Neural crest cell (in vitro differentiated cells): ENCODE measurements around the gene SEMA4A. TPM values are rescaled to one million over a fixed set of nuclear protein-coding genes. Genes with fewer than 3 reads are reported as not detected.
"Not testable (repeated sequence)": the region's sequence is repeated elsewhere in the genome, so short reads cannot be mapped to it uniquely, and the experiment has no call there.

Source experiments
- DNase-seq: peaks from one replicate; pipeline ENCODE4 v3.0.0; 2021; ENCODE audit warnings: low read depth, mixed read lengths, low spot score
- H3K27ac Mint-ChIP-seq: one replicate; pipeline ENCODE4 v1.8.0; 2021; ENCODE audit warnings: mild to moderate bottlenecking, mixed read lengths; ENCODE audit not compliant: unreplicated experiment
- H3K27me3 Mint-ChIP-seq: 2 replicates; pipeline ENCODE4 v1.8.0; 2021; ENCODE audit warnings: low read depth, mild to moderate bottlenecking, mixed read lengths
- H3K36me3 Mint-ChIP-seq: 2 replicates; pipeline ENCODE4 v1.8.0; 2021; ENCODE audit warnings: low read depth, mild to moderate bottlenecking, mixed read lengths
- H3K4me1 Mint-ChIP-seq: 2 replicates; pipeline ENCODE4 v1.8.0; 2021; ENCODE audit warnings: mixed read lengths
- H3K4me3 Mint-ChIP-seq: one replicate; pipeline ENCODE4 v1.8.0; 2021; ENCODE audit warnings: mild to moderate bottlenecking, mixed read lengths
- H3K9me3 Mint-ChIP-seq: 2 replicates; pipeline ENCODE4 v1.8.0; 2021; ENCODE audit warnings: mixed read lengths
- total RNA-seq: library from RNA; stranded (reverse); gene quantifications from 2 replicates; pipeline ENCODE4 v1.2.1, GENCODE V29; 2021
- TF ChIP-seq, protein P1 (sequence below): fragments of 200-600 bp; sonication (generic); conservative IDR thresholded peaks from 2 replicates; pipeline ENCODE4 v1.5.0; 2021; ENCODE audit warnings: antibody characterized with exemption, mild to moderate bottlenecking

The SEMA4A gene
- total RNA-seq, 1 donor from 2014 or later = 1.3 TPM

DNA sequence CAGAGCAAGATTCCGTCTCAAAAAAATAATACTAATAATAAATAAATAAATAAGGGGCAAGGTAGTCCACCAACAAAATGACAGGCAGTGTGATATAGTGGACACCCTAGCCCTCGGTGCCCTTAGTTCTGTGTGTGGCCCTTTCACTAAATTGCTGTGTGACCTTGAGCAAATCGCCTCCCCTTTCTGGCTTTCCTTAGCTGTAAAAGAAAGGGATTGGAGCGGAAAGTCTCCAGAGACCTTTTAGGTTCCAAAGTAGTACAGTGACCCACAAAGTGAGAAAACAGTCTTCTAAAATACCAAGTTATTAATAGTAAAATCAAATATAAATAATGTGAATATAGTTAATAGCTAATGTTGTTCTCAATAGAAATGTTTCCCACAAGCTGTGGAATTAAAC lies 31.3 kb upstream of the SEMA4A start:
- no peaks in the 10 kb centered on the region for H3K36me3 Mint-ChIP-seq
- no peak for DNase-seq
- peaks cover 41% of the 10 kb centered on the region for H3K4me1 Mint-ChIP-seq
- no peak overlapping the region for H3K27ac Mint-ChIP-seq
- no peaks in the 10 kb centered on the region for H3K27me3 Mint-ChIP-seq
- no peaks in the 10 kb centered on the region for H3K9me3 Mint-ChIP-seq
- TF ChIP-seq, protein P1, sequence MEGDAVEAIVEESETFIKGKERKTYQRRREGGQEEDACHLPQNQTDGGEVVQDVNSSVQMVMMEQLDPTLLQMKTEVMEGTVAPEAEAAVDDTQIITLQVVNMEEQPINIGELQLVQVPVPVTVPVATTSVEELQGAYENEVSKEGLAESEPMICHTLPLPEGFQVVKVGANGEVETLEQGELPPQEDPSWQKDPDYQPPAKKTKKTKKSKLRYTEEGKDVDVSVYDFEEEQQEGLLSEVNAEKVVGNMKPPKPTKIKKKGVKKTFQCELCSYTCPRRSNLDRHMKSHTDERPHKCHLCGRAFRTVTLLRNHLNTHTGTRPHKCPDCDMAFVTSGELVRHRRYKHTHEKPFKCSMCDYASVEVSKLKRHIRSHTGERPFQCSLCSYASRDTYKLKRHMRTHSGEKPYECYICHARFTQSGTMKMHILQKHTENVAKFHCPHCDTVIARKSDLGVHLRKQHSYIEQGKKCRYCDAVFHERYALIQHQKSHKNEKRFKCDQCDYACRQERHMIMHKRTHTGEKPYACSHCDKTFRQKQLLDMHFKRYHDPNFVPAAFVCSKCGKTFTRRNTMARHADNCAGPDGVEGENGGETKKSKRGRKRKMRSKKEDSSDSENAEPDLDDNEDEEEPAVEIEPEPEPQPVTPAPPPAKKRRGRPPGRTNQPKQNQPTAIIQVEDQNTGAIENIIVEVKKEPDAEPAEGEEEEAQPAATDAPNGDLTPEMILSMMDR = no peak
- no peak overlapping the region for H3K4me3 Mint-ChIP-seq

DNA sequence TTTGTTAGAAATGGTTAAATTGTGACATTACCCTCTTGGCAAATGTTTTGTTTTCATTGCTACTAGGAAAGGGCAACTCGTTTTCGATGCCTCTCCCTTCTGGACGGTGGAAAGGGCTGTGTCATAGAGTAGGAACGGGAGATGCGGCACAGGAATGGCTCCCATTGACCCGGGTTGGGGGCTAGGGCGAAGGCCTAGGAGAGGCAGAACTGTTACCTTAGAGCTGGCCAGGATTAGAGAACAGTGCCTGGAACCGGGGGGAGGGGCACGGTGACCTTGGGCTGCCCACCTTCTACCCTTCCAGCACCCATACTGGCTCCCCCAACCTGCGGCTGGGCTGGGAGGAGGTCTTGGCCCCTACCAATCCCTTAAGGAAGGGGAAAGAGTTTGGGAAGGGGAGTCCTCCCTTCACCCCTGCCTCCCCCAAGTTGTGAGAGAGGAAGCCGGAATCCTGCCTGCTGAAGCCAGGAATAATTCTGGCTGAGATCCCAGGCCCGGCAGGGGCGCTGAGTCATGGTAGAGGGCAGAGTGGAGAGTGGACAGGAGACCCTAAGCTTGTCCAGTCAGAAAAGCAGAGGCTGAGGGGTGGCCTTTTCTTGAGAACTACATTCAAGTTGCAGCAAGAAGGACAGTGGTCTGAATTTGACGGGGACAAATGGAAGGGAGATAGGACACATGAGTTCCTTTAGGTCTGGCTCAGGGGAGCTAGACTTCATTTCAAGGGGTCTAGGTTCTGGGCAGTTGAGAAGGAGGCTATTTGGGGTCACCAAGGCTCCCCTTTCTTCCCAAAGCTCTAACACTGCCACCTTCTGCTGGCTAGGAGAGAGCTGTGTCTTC lies 30.6 kb upstream of the SEMA4A start:
- Mint-ChIP-seq H3K4me3 (peak overlapping the region; percentile 58), H3K4me1 (peaks cover 46% of the 10 kb centered on the region), H3K27ac (peak overlapping the region; percentile 46), H3K36me3 (no peaks in the 10 kb centered on the region), H3K9me3 (no peaks in the 10 kb centered on the region), H3K27me3 (no peaks in the 10 kb centered on the region)
- no peak for DNase-seq
- TF ChIP-seq, protein P1 = no peak

DNA sequence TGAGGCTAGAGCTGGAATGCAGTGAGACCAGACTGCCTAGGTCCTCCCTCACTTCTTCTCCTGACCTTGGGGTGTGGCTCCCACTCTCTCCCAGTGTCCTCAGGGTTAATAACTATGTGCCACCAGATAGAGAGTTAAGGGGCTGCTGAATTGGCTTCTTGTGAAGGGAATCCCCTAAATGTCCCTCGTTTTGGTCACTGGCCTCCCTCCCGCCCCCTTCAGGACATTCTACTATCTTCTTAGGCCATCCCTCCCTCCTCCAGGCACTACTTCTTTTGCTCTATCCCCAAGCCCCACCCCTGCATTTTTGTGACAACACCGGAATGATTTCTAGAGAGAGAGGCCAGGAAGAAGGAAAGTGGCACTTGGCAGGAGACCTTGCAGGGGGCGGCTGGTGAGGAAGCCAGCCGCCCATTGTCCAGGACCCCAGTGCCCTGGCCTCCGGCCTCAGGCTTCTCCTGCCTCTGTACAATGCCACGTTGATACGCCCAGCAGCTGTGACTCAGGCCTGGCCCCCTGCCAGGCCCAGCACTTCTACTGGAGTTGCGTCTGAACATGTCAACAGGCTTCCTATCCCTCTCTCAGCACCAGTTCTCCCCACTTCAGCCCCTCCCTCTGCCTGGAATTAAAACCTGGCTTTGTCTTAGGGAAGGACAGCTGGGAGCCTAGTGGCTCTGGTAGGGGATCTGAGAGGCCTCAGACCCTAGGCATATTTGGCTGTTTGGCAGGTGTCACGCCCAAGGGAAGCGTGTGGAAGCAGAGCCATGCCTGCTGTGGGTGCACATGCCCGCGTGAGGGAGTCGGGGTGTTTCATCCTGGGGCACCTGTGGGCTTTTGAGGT lies 29.8 kb upstream of the SEMA4A start:
- Mint-ChIP-seq H3K4me3 (peak overlapping the region; percentile 58), H3K27me3 (no peaks in the 10 kb centered on the region), H3K4me1 (peaks cover 54% of the 10 kb centered on the region), H3K9me3 (no peaks in the 10 kb centered on the region), H3K27ac (peak overlapping the region; percentile 46), H3K36me3 (no peaks in the 10 kb centered on the region)
- TF ChIP-seq, protein P1 = peak; percentile 47
- DNase-seq = peak; percentile 25

DNA sequence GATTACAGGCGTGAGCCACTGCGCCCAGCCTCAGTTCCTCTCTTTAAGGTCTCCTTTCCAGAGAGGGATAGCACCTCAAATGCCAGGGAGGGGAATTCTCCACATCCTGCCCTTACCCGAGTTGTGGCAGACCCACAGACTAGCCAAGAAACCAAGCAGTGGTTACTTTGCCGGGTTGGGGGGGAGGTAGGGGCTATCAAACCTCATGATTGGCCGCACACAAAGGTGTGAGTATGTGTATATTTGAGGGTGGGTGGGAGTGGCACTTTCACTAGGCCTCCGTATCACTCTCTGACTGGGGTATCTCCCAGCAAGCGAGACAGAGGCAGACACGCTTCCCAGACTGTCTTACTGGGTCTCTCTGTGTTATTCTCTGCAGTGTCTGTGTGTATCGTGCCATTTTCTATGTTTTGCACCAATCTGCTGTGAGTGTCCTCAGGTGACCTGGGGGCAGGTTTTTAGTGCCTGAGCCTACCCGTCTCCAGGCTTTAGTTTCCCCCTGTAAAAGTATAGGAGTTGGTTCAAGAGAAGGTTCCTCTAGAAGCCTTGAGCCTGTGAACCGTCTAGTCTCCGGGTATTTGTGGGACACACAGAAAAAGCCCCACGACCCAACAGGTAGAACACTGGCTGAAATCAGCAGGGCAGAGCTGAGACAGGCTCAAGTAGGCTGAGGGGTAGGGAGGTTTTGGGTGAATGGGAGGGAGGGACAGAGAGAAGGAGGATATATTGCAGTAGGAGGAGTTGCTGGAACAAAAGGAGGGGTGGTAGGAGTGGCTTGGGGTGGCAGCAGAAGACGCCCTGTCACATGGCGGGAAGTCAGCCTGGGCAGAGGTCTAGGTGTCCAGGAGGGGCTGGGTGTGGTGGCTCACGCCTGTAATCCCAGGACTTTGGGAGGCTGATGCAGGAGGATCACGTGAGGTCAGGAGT lies 28.6 kb upstream of the SEMA4A start:
- TF ChIP-seq, protein P1 = no peak
- Mint-ChIP-seq H3K36me3 (no peaks in the 10 kb centered on the region), H3K4me1 (peaks cover 65% of the 10 kb centered on the region), H3K27me3 (no peaks in the 10 kb centered on the region), H3K27ac (no peak overlapping the region), H3K4me3 (peak overlapping the region; percentile 44), H3K9me3 (no peaks in the 10 kb centered on the region)
- no peak for DNase-seq

DNA sequence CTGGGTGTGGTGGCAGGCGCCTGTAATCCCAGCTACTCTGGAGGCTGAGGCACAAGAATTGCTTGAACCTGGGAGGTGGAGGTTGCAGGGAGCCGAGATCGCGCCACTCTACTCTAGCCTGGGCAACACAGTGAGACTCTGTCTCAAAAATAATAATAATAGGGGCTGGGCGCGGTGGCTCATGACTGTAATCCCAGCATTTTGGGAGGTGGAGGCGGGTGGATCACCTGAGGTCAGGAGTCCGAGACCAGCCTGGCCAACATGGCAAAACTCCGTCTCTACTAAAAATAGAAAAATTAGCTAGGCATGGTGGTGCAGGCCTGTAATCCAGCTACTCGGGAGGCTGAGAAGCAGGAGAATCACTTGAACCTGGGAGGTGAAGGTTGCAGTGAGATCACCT lies 27.8 kb upstream of the SEMA4A start:
- DNase-seq, H3K9me3 Mint-ChIP-seq, H3K36me3 Mint-ChIP-seq, H3K27me3 Mint-ChIP-seq, H3K27ac Mint-ChIP-seq, H3K4me3 Mint-ChIP-seq: not testable (repeated sequence)
- peaks cover 69% of the 10 kb centered on the region for H3K4me1 Mint-ChIP-seq
